ENCODE measurements around the gene HP.
"Not testable (repeated sequence)": the region's sequence is repeated elsewhere in the genome, so short reads cannot be mapped to it uniquely, and the experiment has no call there.

The HP gene

DNA sequence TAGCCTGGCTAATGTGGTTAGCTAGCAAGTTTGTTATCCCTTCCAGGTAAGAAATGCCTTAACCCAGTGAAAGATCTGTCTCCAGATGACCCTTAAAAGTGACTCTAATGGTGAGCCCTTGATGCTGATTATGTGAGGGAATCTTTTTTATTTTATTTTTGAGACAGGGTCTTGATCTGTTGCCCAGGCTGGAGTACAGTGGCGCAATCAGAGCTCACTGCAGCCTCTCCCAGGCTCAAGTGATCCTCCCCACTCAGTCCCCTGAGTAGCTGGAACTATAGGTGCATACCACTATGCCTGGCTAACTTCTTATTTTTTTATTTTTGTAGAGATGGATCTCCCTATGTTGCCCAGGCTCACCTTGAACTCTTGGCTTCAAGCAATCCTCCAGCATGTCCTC is 10.8 kb upstream of the HP start:
- no peak for DNase-seq

DNA sequence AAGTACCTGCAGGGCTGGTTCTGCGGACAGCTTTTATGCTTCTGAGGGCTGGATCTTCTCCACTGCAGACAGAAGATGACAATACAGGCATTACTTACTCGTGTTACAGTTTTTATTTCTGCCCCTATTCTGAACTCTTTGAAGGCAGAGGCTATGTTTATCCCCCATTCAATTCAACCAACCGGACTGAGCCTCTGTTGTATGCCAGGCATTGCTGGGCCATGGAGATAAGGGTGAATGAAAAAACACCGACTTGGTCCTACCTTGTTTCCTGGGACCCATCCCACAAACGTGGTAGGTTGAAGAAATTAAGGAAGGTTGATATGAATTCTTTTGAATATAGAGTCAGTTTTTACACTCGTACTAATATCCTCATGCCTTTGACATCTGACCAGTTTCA is 10.0 kb upstream of the HP start:
- DNase-seq, result no peak

DNA sequence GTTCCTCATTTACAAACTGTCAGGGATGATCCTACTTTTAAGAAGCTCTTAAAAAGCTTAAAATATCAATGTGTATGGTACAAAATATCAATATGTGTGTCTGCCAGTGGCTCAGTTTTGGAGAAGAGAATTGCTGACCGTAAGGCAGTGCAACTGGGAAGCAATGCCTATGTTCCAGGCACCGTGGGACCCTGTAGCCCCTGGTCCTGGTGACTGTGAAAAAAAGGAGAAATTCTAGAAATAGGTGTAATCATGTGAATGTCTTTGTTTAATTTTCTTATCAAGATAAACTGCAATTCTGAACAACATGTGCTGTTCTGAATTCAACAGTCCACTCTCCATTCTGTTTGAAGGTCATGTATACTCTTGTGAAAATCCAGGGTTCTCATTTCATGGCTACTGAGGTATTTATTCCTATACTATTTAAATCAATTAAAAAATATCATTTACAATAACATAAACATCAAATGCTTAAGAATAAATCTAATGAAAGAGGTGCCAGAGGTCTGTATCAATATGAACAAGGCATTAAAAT is 9.4 kb upstream of the HP start:
- no peak for DNase-seq

- no peak for DNase-seq
These were observed 5.2 kb upstream of the HP start for GRCh38 chr16:72049110-72049509.

GRCh38 chr16:72050769-72051464 is 3.4 kb upstream of the HP start:
- no peak for DNase-seq

DNA sequence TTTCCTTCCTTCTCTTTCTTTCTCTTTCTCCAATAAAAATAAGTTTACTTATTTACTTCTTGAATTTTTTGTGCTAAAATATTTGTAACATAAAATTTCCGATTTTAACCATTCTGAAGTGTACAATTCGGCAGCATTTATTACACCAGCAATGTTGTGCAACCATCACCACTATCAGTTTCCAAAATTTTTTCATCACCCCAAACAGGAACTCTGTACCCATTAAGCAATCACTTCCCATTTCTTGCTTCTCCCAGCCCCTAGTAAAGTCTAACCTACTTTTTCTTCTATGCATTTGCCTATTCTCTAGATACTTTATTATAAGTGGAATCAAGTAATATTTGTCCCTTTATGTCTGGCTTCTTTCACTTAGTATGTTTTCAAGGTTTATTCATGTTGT is 2.5 kb upstream of the HP start:
- no peak for DNase-seq

DNA sequence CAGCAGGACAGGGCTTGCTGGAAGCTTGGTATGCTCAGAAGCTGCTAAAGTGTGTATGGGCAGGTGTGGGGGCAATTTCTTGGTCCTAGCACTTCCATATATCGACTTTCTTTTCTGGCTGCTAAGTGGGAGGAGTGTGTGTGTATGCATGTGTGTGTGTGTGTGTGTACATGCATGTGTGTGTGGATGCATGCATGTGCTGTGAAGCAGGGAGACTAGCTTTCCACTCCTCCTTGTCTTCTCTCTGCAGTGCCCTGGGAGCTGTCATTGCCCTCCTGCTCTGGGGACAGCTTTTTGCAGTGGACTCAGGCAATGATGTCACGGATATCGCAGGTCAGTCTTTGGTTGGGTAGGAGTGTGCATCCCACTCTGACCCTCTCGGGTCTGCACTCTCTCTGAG is 1.6 kb downstream of the HP start:
- no peak for DNase-seq

GRCh38 chr16:72057313-72057712 is 3.0 kb downstream of the HP start:
- DNase-seq, result not testable (repeated sequence)

- peak; percentile 6 for DNase-seq
These were observed 4.8 kb downstream of the HP start for GRCh38 chr16:72059060-72059459.

DNA sequence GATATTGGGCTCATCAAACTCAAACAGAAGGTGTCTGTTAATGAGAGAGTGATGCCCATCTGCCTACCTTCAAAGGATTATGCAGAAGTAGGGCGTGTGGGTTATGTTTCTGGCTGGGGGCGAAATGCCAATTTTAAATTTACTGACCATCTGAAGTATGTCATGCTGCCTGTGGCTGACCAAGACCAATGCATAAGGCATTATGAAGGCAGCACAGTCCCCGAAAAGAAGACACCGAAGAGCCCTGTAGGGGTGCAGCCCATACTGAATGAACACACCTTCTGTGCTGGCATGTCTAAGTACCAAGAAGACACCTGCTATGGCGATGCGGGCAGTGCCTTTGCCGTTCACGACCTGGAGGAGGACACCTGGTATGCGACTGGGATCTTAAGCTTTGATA is 6.1 kb downstream of the HP start:
- DNase-seq, result no peak

- DNase-seq, result no peak
These were observed 7.3 kb downstream of the HP start for GRCh38 chr16:72061564-72061963.

DNA sequence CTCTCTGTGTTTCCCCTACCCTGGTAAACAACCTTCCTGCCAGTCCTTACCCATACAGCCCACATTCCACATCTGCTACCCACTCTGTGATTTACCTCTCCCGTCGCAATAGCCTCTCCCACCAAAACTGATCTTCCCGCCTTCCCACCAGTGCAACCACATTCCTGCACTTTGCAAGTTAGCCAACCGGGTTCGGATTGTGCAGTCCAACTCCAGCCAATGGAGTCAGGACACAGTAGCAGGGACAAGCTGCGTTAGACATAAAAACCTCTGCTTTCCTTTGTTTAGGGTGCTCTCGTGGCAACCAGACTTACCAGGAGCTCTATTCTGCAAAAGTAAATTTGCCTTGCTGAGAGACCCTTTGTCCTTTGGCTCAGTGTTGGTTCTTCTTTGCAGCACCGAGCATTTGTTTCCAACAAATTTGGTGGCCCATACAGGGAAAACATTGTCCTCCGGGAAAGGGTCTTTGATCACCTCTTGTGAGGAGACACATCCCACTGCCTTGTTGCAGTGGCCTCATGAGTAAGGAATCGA is 10.1 kb downstream of the HP start:
- DNase-seq, result no peak

GRCh38 chr16:72066747-72067146 is 12.4 kb downstream of the HP start:
- peak; percentile 44 for DNase-seq

- DNase-seq, result no peak
These were observed 14.6 kb downstream of the HP start for GRCh38 chr16:72068930-72069329.

- no peak for DNase-seq
These were observed 18.4 kb downstream of the HP start for GRCh38 chr16:72072514-72073342.

DNA sequence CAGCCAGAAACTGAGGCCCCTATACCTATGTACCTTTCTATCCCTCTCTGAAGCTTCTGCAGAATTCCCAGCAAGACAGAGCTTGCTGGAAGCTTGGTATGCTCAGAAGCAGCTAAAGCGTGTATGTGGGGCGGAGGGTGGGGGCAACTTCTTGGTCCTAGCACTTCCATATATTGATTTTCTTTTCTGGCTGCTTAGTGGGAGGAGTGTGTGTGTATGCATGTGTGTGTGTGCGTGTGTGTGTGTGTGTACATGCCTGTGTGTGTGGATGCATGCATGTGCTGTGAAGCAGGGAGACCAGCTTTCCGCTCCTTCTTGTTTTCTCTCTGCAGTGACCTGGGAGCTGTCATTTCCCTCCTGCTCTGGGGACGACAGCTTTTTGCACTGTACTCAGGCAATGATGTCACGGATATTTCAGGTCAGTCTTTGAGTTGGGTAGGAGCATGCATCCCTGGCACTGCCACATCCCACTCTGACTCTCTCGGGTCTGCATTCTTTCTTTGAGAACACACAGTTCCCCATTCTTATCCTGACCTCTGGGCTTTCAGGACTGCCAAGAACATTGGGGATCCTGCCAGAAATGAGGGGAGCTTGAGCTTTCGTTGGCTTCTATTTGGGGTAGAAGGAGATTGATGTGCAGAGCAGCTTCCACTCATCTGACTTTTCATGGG is 19.4 kb downstream of the HP start:
- no peak for DNase-seq

GRCh38 chr16:72075067-72075466 is 20.8 kb downstream of the HP start:
- DNase-seq, result not testable (repeated sequence)

GRCh38 chr16:72076991-72077706 is 22.8 kb downstream of the HP start:
- DNase-seq, result not testable (repeated sequence)

- no peak for DNase-seq
These were observed 29.6 kb downstream of the HP start for GRCh38 chr16:72083778-72084404.

- DNase-seq, result no peak
These were observed 30.1 kb downstream of the HP start for GRCh38 chr16:72084445-72084844.

DNA sequence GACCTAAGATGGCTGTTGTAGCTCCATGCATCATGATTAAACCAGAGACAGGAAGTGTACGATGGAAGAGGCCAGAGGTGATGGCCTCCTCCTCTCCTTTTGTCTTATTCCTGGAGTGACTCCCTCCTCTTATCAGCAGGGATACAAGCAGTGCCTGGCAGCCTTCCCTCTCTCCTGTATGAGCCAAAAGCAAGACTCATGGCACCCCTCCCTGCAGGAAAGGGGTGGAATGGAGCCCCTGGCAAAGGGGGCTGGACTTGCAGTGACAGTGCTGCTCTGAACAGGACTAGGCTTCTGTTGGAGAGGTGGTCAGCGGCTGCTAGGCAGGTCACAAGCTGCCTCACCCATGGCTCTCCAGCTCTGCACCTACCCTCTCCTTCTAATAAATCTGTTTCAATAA is 30.7 kb downstream of the HP start:
- no peak for DNase-seq

DNA sequence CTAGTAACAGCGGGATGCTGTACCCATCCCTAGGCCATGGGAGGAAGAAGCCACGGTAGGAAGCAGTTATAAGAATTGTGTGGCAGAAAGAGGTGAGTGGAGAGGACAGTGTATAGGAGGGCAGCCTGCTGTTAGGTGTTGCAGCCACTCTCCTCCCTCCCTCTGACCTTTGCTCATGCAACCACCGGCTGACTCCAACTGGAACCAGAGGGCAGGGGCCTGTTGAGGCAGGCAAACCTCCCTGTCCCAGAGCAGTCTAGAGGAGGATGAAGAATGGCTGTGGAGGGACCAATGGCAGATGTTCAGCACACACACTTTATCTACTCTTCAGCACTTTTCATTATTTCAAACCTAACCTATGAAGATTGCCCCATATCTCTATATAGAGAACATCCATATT is 36.9 kb downstream of the HP start:
- DNase-seq, result no peak

Data from NCI-H1092 treated with DMSO at 0.1 percent for 48 hours (cell line).